GM12891 (cell line): ENCODE results near the gene DDX39A.

Experiments
- POLR2A ChIP-seq: IDR thresholded peaks from 2 replicates; pipeline ENCODE4 v1.6.1; 2011; ENCODE audit warnings: low read depth, low read length, control low read depth
- POLR2AphosphoS5 ChIP-seq: IDR thresholded peaks from 2 replicates; pipeline ENCODE4 v1.6.1; 2011; ENCODE audit warnings: low read depth, low read length, control low read depth
- POU2F2 ChIP-seq: IDR thresholded peaks from 2 replicates; pipeline ENCODE4 v1.6.1; 2011; ENCODE audit warnings: low read depth, mild to moderate bottlenecking, control low read depth, low read length, moderate library complexity
- SPI1 ChIP-seq: IDR thresholded peaks from 2 replicates; pipeline ENCODE4 v1.6.1; 2011; ENCODE audit warnings: low read depth, low read length, control low read depth

DNA sequence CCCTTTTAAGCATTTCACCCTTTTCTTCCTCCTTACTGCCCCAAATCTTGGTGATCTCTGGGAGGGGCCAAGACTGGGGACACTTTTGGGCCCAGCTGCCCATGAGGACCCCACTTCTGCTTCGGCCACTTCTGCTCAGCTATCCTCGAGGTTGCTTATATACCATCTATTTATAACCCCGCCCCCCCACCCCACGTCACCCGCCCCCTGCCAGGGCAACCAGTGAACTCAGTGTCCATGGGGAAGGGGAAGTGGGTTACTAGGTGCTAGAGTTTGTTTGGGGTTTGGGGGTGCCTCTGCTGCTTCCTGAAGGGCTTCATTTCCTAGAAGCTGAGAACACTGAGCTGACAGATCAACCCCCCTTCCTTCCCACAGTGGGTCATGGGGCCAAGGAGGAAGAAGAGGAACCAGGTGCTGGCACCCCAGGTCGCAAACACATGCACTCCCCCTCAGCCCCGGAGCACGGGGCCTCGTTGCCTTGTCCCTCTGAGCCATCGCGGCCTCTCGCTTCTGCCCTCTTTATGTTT is 44.0 kb downstream of the DDX39A start:
- no peak; the same call in 1 of the 2 replicates for TF ChIP-seq POU2F2
- no peak for TF ChIP-seq POLR2A
- TF ChIP-seq POLR2AphosphoS5 = no peak
- TF ChIP-seq SPI1 = peak; percentile 71
